Measurements from ENCODE around the gene KLRC3.

DNA sequence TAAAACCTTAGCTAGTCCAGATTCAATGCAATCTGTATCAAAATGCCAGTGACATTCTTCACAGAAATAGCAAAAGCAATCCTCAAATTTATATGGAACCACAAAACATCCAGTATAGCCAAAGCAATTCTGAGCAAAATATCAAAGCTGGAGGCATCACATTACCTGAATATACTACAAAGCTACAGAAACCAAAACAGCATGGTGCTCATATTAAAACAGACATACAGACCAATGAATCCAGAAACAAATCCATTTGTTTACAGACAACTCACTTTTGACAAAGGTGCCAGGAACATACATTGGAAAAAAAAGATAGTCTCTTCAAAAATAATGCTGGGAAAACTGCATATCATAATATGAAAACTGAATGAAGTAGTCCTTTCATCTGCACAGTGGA, 15.6 kb downstream of the KLRC3 start:
- TF ChIP-seq, protein P1, sequence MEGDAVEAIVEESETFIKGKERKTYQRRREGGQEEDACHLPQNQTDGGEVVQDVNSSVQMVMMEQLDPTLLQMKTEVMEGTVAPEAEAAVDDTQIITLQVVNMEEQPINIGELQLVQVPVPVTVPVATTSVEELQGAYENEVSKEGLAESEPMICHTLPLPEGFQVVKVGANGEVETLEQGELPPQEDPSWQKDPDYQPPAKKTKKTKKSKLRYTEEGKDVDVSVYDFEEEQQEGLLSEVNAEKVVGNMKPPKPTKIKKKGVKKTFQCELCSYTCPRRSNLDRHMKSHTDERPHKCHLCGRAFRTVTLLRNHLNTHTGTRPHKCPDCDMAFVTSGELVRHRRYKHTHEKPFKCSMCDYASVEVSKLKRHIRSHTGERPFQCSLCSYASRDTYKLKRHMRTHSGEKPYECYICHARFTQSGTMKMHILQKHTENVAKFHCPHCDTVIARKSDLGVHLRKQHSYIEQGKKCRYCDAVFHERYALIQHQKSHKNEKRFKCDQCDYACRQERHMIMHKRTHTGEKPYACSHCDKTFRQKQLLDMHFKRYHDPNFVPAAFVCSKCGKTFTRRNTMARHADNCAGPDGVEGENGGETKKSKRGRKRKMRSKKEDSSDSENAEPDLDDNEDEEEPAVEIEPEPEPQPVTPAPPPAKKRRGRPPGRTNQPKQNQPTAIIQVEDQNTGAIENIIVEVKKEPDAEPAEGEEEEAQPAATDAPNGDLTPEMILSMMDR (IDR thresholded peaks at IDR 0.05), result no peak
- no peak for TF ChIP-seq POLR2A (IDR thresholded peaks at IDR 0.05)
